ENCODE data around the gene LPP. TPM values are rescaled to one million over a fixed set of nuclear protein-coding genes. Genes with fewer than 3 reads are reported as not detected.

LPP gene
- total RNA-seq, 1 donor, result 77.4 TPM

GRCh38 chr3:188720636-188721035 is 566.7 kb downstream of the LPP start:
- Histone ChIP-seq H3K9me3 (ENCODE audit: low read depth, low read length) (no peaks in the 10 kb centered on the region), H3K27ac (ENCODE audit: low read depth, low read length) (peak overlapping the region; percentile 10), H4K20me1 (ENCODE audit: insufficient read depth, low read length) (peaks cover 8% of the 10 kb centered on the region), H3K4me3 (ENCODE audit: insufficient read depth, low read length) (no peak overlapping the region), H3K27me3 (ENCODE audit: insufficient read depth, low read length) (no peaks in the 10 kb centered on the region), H3K79me2 (ENCODE audit: insufficient read depth, low read length) (peaks cover 25% of the 10 kb centered on the region), H3K36me3 (ENCODE audit: insufficient read depth, low read length) (no peaks in the 10 kb centered on the region), H3K4me2 (ENCODE audit: insufficient read depth, low read length) (peak overlapping the region; percentile 11), H2AFZ (ENCODE audit: low read length) (no peak overlapping the region), H3K4me1 (ENCODE audit: insufficient read depth, low read length) (peaks cover 6% of the 10 kb centered on the region)
- no peak for TF ChIP-seq CTCF (IDR thresholded peaks at IDR 0.05; ENCODE audit: extremely low read depth, low read depth, low read length)
- peak; percentile 1 for DNase-seq (ENCODE audit: insufficient read length, low spot score, missing footprints)

GRCh38 chr3:188721312-188721711 is 567.4 kb downstream of the LPP start:
- Histone ChIP-seq H3K9me3 (ENCODE audit: low read depth, low read length) (no peaks in the 10 kb centered on the region), H3K4me3 (ENCODE audit: insufficient read depth, low read length) (no peak overlapping the region), H3K27ac (ENCODE audit: low read depth, low read length) (no peak overlapping the region), H4K20me1 (ENCODE audit: insufficient read depth, low read length) (peaks cover 8% of the 10 kb centered on the region), H3K4me1 (ENCODE audit: insufficient read depth, low read length) (peaks cover 6% of the 10 kb centered on the region), H3K36me3 (ENCODE audit: insufficient read depth, low read length) (no peaks in the 10 kb centered on the region), H3K4me2 (ENCODE audit: insufficient read depth, low read length) (no peak overlapping the region), H3K79me2 (ENCODE audit: insufficient read depth, low read length) (peaks cover 25% of the 10 kb centered on the region), H3K27me3 (ENCODE audit: insufficient read depth, low read length) (no peaks in the 10 kb centered on the region), H2AFZ (ENCODE audit: low read length) (no peak overlapping the region)
- no peak for TF ChIP-seq CTCF (IDR thresholded peaks at IDR 0.05; ENCODE audit: extremely low read depth, low read depth, low read length)
- DNase-seq (ENCODE audit: insufficient read length, low spot score, missing footprints), result no peak

GRCh38 chr3:188721990-188722389 is 568.0 kb downstream of the LPP start:
- Histone ChIP-seq H3K9me3 (ENCODE audit: low read depth, low read length) (no peaks in the 10 kb centered on the region), H3K27me3 (ENCODE audit: insufficient read depth, low read length) (no peaks in the 10 kb centered on the region), H3K27ac (ENCODE audit: low read depth, low read length) (no peak overlapping the region), H3K79me2 (ENCODE audit: insufficient read depth, low read length) (peaks cover 25% of the 10 kb centered on the region), H4K20me1 (ENCODE audit: insufficient read depth, low read length) (peaks cover 8% of the 10 kb centered on the region), H3K4me1 (ENCODE audit: insufficient read depth, low read length) (peaks cover 6% of the 10 kb centered on the region), H3K4me3 (ENCODE audit: insufficient read depth, low read length) (no peak overlapping the region), H3K36me3 (ENCODE audit: insufficient read depth, low read length) (no peaks in the 10 kb centered on the region), H2AFZ (ENCODE audit: low read length) (no peak overlapping the region), H3K4me2 (ENCODE audit: insufficient read depth, low read length) (no peak overlapping the region)
- TF ChIP-seq CTCF (IDR thresholded peaks at IDR 0.05; ENCODE audit: extremely low read depth, low read depth, low read length), result no peak
- DNase-seq (ENCODE audit: insufficient read length, low spot score, missing footprints), result no peak

GRCh38 chr3:188722963-188723362 is 569.0 kb downstream of the LPP start:
- Histone ChIP-seq H3K79me2 (ENCODE audit: insufficient read depth, low read length) (peaks cover 25% of the 10 kb centered on the region), H3K27me3 (ENCODE audit: insufficient read depth, low read length) (no peaks in the 10 kb centered on the region), H3K4me1 (ENCODE audit: insufficient read depth, low read length) (peaks cover 6% of the 10 kb centered on the region), H3K4me3 (ENCODE audit: insufficient read depth, low read length) (no peak overlapping the region), H2AFZ (ENCODE audit: low read length) (no peak overlapping the region), H3K36me3 (ENCODE audit: insufficient read depth, low read length) (no peaks in the 10 kb centered on the region), H4K20me1 (ENCODE audit: insufficient read depth, low read length) (peaks cover 8% of the 10 kb centered on the region), H3K4me2 (ENCODE audit: insufficient read depth, low read length) (no peak overlapping the region), H3K27ac (ENCODE audit: low read depth, low read length) (no peak overlapping the region), H3K9me3 (ENCODE audit: low read depth, low read length) (no peaks in the 10 kb centered on the region)
- DNase-seq (ENCODE audit: insufficient read length, low spot score, missing footprints), result no peak
- no peak for TF ChIP-seq CTCF (IDR thresholded peaks at IDR 0.05; ENCODE audit: extremely low read depth, low read depth, low read length)
